Hepatocyte (in vitro differentiated cells): ENCODE results near the gene EDEM1.

ENCODE experiments used
- CTCF ChIP-seq: fragments of 200-600 bp; sonication (generic); IDR thresholded peaks from 2 replicates; pipeline ENCODE4 v1.5.1; 2016; ENCODE audit warnings: antibody characterized with exemption, mild to moderate bottlenecking; ENCODE audit not compliant: poor library complexity
- EZH2 ChIP-seq: fragments of 200-600 bp; sonication (generic); IDR thresholded peaks from 2 replicates; pipeline ENCODE4 v1.6.1; 2016; ENCODE audit warnings: antibody characterized with exemption, mild to moderate bottlenecking, borderline replicate concordance
- EZH2phosphoT487 ChIP-seq: fragments of 200-600 bp; sonication (generic); IDR thresholded peaks from one replicate; pipeline ENCODE4 v1.6.1; 2018; ENCODE audit warnings: antibody characterized with exemption, mild to moderate bottlenecking, low read depth, moderate library complexity; ENCODE audit not compliant: unreplicated experiment, severe bottlenecking

- TF ChIP-seq EZH2 (no peak), CTCF (no peak), EZH2phosphoT487 (no peak)
These were observed 35.9 kb upstream of the EDEM1 start for GRCh38 chr3:5151586-5151985.
